Pulmonary artery endothelial cell (primary cell): ENCODE data around the gene ALDH1A3. TPM values are rescaled to one million over a fixed set of nuclear protein-coding genes. Genes with fewer than 3 reads are reported as not detected.

Source experiments
- DNase-seq: peaks from one replicate; pipeline ENCODE4 v3.0.0-alpha.2; 2011; ENCODE audit warnings: low read depth, low spot score
- total RNA-seq: library from RNA; depleted of rRNA; stranded (reverse); fragments of >200 nt; gene quantifications from 2 replicates; pipeline ENCODE4 v1.2.3, GENCODE V29; 2014

The ALDH1A3 gene
- total RNA-seq, 1 donor from 2014 or later, result 52.1 TPM

GRCh38 chr15:100858294-100858693 is 21.3 kb upstream of the ALDH1A3 start:
- DNase-seq, result no peak

GRCh38 chr15:100859970-100860828 is 19.4 kb upstream of the ALDH1A3 start:
- no peak for DNase-seq

- no peak for DNase-seq
Observed at GRCh38 chr15:100860829-100861510, 18.7 kb upstream of the ALDH1A3 start.

GRCh38 chr15:100861511-100861991 is 18.1 kb upstream of the ALDH1A3 start:
- no peak for DNase-seq

- DNase-seq, result no peak
Observed at GRCh38 chr15:100862162-100862561, 17.5 kb upstream of the ALDH1A3 start.

GRCh38 chr15:100863075-100863795 is 16.4 kb upstream of the ALDH1A3 start:
- DNase-seq, result no peak

- no peak for DNase-seq
Observed at GRCh38 chr15:100863796-100864267, 15.8 kb upstream of the ALDH1A3 start.

GRCh38 chr15:100866386-100867330 is 13.0 kb upstream of the ALDH1A3 start:
- no peak for DNase-seq

GRCh38 chr15:100867433-100867832 is 12.2 kb upstream of the ALDH1A3 start:
- DNase-seq, result no peak

- no peak for DNase-seq
Observed at GRCh38 chr15:100869151-100869999, 10.3 kb upstream of the ALDH1A3 start.

- DNase-seq, result peak; percentile 50
Observed at GRCh38 chr15:100873029-100873677, 6.5 kb upstream of the ALDH1A3 start.

GRCh38 chr15:100875495-100875894 is 4.1 kb upstream of the ALDH1A3 start:
- DNase-seq, result no peak

GRCh38 chr15:100875976-100876375 is 3.7 kb upstream of the ALDH1A3 start:
- no peak for DNase-seq

GRCh38 chr15:100877551-100877950 is 2.1 kb upstream of the ALDH1A3 start:
- DNase-seq, result no peak

GRCh38 chr15:100878130-100878529 is 1.5 kb upstream of the ALDH1A3 start:
- no peak for DNase-seq

- DNase-seq, result no peak
Observed at GRCh38 chr15:100878648-100879047, 983 bp upstream of the ALDH1A3 start.

- DNase-seq, result no peak
Observed at GRCh38 chr15:100879061-100879463, 569 bp upstream of the ALDH1A3 start.

- no peak for DNase-seq
Observed at GRCh38 chr15:100880139-100880896, 687 bp downstream of the ALDH1A3 start.

- DNase-seq, result no peak
Observed at GRCh38 chr15:100880897-100881242, 1.2 kb downstream of the ALDH1A3 start.
